WTC11 (cell line): ENCODE data around the gene PRELID2.

Source experiments
- CTCF ChIP-seq: fragments of 200-600 bp; IDR thresholded peaks from 2 replicates; pipeline ENCODE4 v1.8.0; 2022; ENCODE audit warnings: antibody characterized with exemption
- FOXK1 ChIP-seq: sonication (generic); formaldehyde crosslinking; IDR thresholded peaks from 2 replicates; pipeline ENCODE4 v1.8.0; 2022; ENCODE audit warnings: mild to moderate bottlenecking, moderate library complexity, missing genetic modification reagents
- IRF1 ChIP-seq: sonication (generic); formaldehyde crosslinking; IDR thresholded peaks from 2 replicates; pipeline ENCODE4 v1.8.0; 2023; ENCODE audit warnings: missing genetic modification reagents
- ZNF281 ChIP-seq: sonication (generic); formaldehyde crosslinking; IDR thresholded peaks from 2 replicates; pipeline ENCODE4 v1.8.0; 2023; ENCODE audit warnings: mild to moderate bottlenecking, missing genetic modification reagents

GRCh38 chr5:145792840-145793239 is 42.3 kb downstream of the PRELID2 start:
- TF ChIP-seq CTCF (no peak), ZNF281 (no peak), FOXK1 (CRISPR knock-in tag) (no peak), IRF1 (no peak)
